Posterior cingulate gyrus (tissue), 11 donors: ENCODE data around the gene SESN1.
A peak's percentile ranks its signal among the peaks of the same experiment; 100 is the strongest.
"Not testable (repeated sequence)": the region's sequence is repeated elsewhere in the genome, so short reads cannot be mapped to it uniquely, and the experiment has no call there.

Experiments used
- DNase-seq, 10 donors: peaks; one replicate each; pipeline versions ENCODE4 v3.0.0 to v3.0.0-alpha.2; 2020 to 2021; ENCODE audit warnings: mixed read lengths in 3 of 10
- intact Hi-C: fragments of 100-400 bp; cut with DNase I; formaldehyde crosslinking; loops from one replicate; pipeline ENCODE4 v1.15.1; 2023

The SESN1 gene

DNA sequence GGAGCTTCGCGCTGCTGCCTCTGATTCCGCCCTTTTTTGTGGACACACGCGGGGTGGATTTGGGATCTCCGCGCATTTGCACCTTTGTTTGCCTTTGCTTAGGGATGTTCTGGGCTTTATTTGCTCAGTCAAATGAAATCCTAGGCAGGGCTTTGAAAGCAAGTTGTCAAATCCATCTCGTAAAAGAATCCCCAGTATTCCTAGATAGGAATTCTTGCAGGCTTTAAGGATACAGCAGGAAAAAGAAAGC is 1.1 kb upstream of the SESN1 start:
- intact Hi-C loops: loop anchor here (2.0 kb wide), 1 partner anchor 287 kb away; the partner anchor contains the start of gene CD164
- no peak for DNase-seq

DNA sequence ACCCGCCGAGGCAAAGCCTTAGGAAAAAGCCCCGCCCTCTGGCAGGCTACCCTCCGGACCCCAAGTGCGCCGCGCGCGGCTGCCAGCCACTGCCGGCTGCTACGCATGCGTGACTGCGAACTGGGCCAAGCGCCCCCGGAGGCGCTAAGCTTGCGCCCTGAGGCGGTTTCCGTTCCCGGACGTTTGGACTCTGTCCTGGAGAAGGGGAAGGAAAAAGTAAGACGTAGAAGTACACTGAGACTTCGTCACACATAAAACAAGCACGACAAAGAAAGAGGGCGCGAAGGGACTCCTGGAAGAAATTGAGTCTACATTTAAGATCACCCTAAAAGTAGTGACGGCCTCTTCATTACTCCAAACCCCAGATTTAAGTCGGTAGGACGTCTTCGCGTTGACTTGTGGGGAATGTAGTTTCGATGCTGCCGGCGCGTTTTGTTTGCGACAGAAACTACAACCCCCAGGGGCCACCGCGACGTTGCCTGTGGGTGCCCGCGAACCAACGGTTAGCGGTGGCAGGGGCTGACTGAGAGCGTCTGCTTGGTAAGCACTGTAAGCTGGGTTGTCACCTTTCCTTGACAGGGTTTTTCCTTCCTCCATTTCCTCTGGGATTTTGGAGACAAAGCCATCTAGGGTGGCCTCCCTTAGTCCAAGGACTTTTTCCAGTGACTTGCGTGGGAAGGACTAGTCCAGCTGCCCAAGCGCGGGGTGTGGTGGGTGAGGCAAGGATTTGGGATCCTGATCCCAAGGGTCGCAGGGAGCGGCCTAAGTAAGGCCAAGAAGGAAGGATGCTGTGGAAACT is 589 bp upstream of the SESN1 start, which contains the start of gene CEP57L1:
Gene CEP57L1, plus strand, starts transcription at position 472 of the 799 bp plus-strand sequence. CDS start 49,715 bp downstream, outside the sequence.
- DNase-seq: peak; percentile 93 to 99 (median 95)
- intact Hi-C loops: loop anchor here (2.0 kb wide), 1 partner anchor 288 kb away; the partner anchor contains the start of gene CD164

DNA sequence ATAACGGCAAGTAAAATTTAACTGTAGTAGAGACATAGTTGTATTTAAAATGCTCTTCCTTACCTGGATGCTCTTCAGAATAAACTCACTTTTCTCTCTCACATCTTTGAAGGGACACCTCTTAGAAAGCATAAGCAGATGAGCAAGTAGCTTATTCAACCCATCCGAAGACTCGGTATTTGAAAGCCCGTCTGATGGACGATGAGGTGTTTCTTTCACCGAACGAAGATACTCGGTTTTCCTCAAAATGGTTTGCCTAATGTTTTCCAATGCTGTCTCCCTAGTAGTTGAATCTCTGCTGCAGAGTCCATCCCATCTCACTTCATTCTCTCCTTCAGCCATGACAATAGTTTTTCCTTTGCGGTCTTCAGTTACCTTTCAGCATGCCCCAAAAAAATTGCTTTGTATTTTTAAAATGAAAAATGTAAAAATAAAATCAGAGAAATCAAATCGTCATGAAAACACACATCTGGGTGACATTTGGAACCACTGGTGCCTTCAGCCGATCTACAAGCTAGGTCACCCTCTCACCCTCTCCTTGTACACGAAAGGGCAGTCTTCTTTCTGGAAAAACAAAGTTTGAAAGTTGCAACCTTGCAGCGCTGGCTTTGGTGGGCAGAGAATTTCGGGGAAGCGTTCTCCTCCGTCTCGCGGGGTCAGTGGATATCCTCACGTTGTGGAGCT is 772 bp downstream of the SESN1 start:
- no peak for DNase-seq
- intact Hi-C loops: loop anchor here (2.0 to 5.0 kb wide), 2 partner anchors 87 to 289 kb away; partner anchors contain the start of gene CD164

DNA sequence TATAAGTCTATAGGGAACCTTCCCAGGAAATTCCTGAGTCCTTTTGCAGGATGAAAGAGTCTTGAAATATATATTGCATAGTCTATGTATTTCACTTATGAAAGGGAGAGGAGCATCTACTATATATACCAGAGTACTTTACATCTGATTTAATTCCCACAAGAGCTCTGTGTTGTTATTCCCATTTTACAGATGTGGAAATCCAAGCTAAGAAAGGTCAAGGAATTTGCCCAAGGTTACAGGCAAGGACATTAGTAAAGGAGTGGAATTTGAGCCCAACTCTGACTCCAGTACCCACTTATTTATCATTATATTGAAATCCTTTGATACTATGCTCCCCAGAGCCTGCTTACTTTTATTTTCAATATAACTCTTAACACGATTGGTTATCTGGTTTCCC is 2.6 kb downstream of the SESN1 start:
- DNase-seq: no peak
- intact Hi-C loops: loop anchor here (5.0 kb wide), 1 partner anchor 85 kb away; no protein-coding TSS in a partner anchor

DNA sequence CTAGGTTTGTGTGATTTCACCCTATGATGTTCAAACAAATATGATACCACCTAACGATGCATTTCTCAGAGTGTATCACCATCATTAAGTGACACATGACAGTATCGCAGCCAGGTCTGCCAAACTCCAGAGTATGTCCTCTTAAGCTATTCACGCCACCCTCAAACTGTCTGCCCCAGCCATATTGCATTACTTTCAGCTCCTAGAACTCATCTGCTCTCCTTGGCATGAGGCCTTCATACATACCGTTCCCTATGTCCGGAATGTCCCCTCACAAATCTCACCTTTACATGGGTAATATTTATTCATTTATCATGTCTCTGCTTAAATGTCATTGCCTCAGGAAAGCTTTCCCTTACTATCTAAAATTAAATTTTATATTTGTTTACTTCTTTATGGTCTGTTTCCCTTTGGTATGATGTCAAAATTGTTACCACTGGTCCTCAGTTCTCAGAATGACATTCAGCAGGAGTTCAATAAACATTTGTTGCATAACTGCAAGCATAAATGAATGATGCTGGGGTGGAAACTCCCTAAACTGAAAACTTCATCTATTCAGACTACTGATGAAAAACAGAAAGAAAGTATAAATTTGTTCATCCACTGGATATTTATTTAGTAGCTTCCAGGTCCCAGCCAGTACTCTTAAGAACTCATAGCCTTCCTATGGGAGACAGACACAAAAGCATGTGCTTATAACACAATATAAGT is 3.2 kb downstream of the SESN1 start:
- DNase-seq: no peak
- intact Hi-C loops: loop anchor here (5.0 kb wide), 1 partner anchor 84 kb away; no protein-coding TSS in a partner anchor

DNA sequence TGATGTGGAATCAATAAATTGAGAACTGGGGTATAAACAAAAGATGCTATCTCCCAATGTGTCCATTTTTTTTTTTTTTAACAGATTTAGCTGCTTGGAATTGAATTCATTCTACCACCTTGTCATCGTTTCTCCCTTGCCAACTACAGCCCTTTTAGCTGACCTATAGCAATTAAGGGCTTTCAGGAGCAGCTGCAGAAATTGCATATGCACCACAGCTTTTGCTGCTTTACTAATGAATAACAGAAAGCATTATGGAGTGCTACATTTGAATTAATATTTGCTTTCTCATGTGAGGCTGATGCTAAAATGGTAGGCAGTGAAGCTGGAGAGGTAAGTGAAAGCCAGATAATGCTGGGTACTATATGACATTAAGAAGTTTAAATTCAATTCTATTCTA is 5.7 kb downstream of the SESN1 start:
- intact Hi-C loops: no loop called here

DNA sequence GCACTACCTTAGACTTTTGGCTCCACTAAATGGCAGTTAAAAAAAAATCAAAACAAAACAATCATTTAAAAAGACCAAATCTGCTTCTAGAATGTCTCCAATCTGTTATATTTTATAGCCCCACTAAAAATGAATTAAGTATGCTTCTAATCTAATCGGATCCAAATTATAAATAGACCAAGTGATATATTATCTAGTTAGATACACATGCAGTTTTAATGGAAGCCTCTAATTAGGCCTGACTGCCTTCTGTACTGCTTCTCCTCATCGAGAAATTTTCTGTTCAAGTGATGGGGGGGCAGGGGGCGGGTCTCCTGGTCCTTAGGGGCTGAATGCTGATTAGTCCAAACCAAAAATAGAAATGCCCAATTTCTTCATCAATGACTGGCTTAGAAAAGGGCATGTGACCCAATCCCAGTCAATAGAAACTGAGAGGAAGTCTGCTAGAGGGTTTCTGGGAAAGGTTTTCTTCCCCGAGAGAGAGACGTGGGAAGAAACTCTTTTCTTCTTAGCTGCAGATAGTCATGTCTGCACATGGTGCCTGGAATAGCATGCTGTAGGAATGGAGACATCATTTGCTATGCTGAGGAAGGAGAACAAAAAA is 6.9 kb downstream of the SESN1 start:
- intact Hi-C loops: no loop called here
- DNase-seq: no peak

More for the DNA sequence above, 5.7 kb downstream of the SESN1 start:
- no peak for DNase-seq

DNA sequence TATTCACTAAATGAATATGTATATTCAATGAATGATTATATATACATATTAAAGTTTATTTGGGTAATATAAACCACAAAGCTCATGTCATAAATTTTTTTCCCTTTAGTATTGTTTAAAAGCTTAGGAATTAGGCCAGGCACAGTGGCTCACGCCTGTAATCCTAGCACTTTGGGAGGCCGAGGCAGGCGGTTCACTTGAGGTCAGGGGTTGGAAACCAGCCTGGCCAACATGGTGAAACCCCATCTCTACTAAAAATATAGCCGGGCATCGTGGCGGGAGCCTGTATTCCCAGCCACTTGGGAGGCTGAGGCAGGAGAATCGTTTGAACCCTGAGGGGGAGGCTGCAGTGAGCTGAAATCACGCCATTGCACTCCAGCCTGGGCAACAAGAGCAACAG is 10.5 kb downstream of the SESN1 start:
- intact Hi-C loops, DNase-seq: not testable (repeated sequence)

DNA sequence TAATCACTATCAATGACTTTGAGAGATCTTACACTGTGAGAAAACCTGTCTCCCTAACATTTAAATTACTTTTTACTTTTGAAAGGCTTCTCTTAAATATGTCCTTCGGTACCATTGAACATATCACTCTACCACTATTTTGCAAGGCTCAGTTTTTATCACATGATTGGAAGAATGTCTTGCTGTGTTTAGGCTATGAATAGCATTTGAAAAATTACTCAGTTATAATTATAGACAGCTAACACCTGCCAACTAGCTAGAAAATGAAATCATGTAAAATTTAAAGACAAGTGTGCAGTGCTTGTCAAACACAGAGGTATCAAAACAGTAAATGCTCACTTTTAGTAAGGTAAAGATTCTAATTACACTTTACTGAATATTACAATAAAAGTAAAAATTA is 11.0 kb downstream of the SESN1 start:
- DNase-seq: no peak
- intact Hi-C loops: no loop called here

DNA sequence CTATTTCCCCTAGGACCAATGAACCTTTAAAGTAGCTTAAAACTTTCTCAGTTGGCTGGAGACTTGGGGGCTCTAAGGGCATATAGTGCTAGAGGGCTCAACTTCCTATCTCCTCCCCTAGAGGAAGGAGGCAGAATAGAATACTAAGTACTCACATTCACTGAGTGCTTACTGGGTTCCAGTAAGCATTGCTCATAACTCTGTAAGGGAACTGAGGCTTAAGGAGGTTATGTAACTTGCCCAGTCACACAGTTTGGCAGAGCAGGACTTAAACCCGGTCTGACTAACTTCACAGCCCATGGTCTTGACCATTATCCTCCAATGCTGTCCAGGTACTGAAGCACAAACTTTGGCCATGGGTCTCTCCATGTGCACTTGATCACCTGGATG is 12.5 kb downstream of the SESN1 start:
- no peak for DNase-seq
- intact Hi-C loops: no loop called here

DNA sequence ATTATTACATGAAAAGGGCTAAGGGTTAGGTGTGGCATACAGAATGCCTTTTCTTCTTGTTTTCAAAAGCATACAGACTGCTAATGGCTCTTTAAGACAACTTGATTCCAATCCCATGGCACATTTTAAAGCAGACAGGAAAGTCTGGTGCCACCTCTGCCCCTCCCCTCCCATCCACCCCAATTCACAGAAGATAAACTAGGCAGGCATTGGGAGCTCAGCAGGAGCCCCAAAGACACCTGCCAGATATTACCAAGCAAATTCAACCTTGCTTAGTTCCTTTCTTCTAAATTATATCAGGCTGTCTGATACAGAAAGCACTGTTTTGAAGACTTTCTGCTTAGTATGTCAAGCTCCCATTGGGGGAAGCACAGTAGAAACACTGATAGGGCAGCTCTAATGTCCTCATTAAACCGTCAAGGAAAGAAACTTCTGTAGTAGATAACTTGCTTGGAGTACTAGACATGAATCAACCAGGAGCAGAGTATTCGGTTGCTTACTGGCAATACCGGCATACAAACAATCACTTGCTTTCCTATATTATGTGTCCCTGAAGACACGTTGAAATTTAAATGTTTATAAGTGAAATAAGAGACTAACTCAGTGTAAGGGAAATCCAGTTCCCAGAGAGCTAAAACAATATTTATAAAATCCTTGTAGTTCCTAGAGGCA is 13.0 kb downstream of the SESN1 start:
- intact Hi-C loops: no loop called here
- no peak for DNase-seq

DNA sequence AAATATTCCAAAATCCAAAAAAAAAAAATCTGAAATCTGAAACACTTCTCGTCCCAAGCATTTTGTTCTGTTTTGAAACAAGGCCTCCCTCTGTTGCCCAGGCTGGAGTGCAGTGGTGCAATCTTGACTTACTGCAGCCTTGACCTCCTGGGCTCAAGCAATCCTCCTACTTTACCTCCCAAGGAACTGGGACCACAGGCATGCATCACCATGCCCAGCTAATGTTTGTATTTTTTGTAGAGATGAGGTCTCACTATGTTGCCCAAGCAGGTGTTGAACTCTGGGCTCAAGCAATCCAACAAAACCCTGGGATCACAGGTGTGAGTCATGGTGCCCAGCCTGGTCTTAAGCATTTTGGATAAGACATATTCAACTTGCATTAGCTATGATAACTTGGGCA is 13.6 kb downstream of the SESN1 start:
- intact Hi-C loops: no loop called here
- no peak for DNase-seq

DNA sequence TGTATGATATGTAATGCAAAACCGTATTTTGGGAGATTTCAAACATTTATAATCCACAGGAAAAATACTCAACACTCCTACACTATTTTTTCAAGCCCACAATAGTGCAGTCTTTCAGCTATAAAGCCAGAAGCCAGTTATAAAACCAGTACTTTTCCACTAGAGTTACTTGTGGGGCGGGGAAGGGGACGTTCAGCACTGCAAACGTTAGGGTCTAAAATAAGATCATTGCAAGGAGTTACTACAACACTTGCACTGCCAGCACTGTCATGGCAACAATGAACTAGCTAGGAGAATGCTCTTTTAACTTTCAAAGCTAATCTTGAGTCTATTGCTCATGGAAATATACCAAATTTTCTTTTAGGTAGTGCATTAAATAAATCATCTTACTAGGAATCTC is 14.7 kb downstream of the SESN1 start:
- intact Hi-C loops: no loop called here
- peak in 5 of 10 donors; percentile 9 to 85 (median 42) for DNase-seq

DNA sequence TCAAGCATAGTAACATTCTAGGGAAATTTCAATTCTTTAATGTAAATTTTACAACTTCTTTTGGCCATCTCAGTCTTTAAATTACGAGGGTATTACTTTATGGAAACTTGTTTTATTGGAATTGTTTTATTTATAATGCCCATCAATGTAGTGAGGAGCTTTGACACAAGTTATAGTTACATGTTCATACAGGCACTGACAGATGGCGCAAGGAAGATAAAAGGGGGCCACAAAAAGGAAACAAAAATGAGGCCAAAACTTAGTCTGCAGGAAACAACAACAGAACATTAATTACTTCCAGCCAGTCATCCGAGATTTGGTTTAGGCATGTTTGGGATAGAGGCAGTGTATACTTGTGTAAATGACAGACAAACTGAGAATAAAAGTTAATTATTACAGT is 18.3 kb downstream of the SESN1 start:
- DNase-seq: no peak
- intact Hi-C loops: no loop called here

DNA sequence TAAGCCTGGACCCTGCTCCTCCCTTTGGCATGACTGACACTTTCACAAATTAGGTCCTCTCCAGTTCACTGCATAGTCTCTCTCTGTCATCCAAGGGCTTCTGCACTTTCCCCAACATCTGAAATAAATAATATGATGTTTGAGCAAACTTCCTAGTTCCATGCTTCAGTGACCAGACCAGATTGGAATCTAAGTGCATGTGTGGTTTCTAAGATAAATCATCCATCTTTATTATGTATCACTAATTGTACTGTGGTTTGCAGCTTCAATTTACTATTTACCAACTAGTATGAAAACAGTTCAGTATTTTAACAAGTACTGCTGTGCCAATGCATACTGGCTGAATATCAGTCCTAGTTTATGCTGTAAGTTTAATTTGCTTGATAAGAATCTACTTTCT is 18.7 kb downstream of the SESN1 start:
- intact Hi-C loops: no loop called here
- DNase-seq: no peak

DNA sequence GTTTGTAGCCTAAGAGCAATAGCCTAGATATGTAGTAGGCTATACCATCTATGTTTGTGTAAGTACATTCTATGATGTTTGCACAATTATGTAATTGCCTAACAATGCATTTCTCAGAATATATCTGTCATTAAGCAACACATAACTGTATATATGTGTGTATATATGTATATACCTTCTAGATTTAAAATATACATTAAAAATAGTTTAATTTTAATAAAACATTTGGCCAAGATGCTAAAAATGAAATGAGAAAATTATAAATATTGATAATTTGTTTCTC is 20.6 kb downstream of the SESN1 start:
- DNase-seq: no peak
- intact Hi-C loops: loop anchor here (5.0 kb wide), 2 partner anchors 67 to 177 kb away; no protein-coding TSS in a partner anchor

DNA sequence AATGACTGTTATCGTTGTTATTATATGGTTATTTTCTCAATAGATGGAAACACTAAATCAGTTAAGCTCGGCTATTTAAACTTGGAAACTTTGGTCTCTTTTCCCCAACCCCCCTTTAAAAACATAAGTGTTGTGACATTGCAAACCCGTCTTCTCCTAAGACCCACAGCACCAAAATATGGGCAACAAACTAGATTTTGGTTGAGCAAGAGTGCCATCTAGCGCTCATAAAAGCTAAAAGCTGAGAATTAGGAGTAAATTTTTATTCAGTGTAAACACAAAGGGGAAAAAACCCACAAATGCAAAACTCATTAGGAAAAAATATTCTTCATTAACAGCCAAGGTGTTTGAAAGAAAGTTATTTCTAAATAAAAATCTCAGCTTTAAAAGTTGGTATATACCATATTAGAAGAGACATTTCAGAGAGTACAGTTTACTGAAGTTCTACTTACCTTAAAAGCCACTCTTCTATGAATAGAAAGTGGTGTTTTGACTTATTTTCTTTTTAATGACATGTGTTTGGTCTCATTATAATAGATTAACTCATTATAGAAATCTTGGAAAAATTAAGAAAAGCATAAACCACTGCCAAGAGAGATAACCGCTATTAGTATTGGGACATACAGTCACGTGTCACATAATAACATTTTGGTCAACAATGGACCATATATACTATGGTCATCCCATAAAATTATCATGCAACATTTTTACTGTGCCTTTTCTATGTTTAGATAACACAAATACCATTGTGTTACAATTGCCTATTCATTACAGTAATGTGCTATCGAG is 21.1 kb downstream of the SESN1 start:
- intact Hi-C loops: loop anchor here (1.0 to 5.0 kb wide), 3 partner anchors 66 to 531 kb away; no protein-coding TSS in a partner anchor
- DNase-seq: peak in 2 of 10 donors; percentile 17 to 23

DNA sequence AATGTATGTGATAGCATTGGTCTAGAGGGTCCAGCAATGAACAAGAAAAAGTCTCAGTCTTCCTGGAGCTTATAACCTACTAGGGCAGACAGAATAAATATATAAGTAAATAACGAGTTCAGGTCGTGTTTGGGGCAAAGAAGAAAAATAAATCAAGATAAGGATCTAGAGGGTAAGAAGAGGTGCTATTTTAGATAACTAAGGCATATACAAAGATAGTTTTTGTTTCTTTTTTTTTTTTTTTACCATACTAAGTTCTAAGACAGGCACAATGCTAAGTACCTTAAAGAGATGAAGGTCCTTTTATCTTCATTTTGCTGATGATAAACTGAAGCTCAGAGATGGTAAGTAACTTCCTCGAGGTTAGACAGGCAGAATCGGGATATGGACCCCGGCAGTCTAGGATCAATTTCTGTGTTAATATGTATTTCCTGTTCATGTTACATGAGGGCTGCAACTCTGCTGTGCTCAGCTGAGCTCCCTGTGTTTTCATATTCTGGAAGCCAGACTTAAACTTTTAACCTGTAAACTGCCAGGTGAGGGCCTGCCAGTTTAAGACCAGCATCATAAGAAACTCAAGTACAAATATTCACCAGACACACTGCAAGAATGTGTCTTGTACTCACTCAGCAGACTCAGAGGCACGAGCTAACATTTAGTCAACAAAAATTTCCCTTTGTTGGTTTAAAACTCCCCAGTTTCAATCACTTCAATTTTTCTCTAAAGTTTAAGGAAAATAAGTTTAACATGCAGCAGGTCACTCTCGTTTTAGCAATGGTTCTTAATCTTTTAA is 23.3 kb downstream of the SESN1 start:
- DNase-seq: no peak
- intact Hi-C loops: loop anchor here (5.0 kb wide), 2 partner anchors 64 to 174 kb away; no protein-coding TSS in a partner anchor

DNA sequence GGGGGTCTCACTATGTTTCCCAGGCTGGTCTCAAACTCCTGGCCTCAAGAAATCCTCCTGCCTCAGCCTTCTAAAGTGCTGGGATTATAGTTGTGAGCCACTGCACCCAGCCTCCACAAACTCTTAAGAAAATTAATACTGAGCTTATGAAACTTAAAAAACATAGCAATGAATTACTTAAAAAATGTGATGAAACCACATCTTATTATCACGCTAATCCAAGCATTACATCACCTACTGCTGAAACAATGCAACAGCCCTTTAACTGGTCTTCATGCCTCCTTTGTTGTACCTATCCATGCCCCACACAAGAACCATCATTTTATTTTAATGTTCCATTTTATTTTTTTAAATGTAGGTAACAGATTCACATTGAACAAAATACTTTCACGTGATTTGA is 24.9 kb downstream of the SESN1 start:
- no peak for DNase-seq
- intact Hi-C loops: loop anchor here (5.0 kb wide), 2 partner anchors 62 to 172 kb away; no protein-coding TSS in a partner anchor
